Activated CD8-positive, alpha-beta T cell treated with anti-CD3 and anti-CD28 coated beads for 36 hours (primary cell): ENCODE results near the gene IL31RA. TPM values are rescaled to one million over a fixed set of nuclear protein-coding genes. Genes with fewer than 3 reads are reported as not detected.

Source experiments
- ATAC-seq: fragments of 200-7000 bp; cut with Tn5 transposase; one replicate; pipeline ENCODE4 v1.10.0; 2021; ENCODE audit warnings: mild to moderate bottlenecking, moderate library complexity
- CTCF ChIA-PET: fragments of 350-600 bp; sonication (Branson Sonifier 250); formaldehyde crosslinking; loops from one replicate; lab custom pipeline; 2021; ENCODE audit warnings: antibody characterized with exemption; lab: Charles Lee
- POLR2A ChIA-PET: fragments of 350-600 bp; sonication (Branson Sonifier 250); formaldehyde crosslinking; loops from one replicate; lab custom pipeline; 2021; ENCODE audit warnings: antibody characterized with exemption; lab: Charles Lee
- DNase-seq: peaks from one replicate; pipeline ENCODE4 v3.0.0-alpha.2; 2020
- H3K27ac Mint-ChIP-seq: one replicate; pipeline ENCODE4 v1.8.0; 2021; ENCODE audit warnings: mild to moderate bottlenecking, mixed read lengths
- H3K27me3 Mint-ChIP-seq: one replicate; pipeline ENCODE4 v1.8.0; 2021; ENCODE audit warnings: mixed read lengths
- H3K36me3 Mint-ChIP-seq: one replicate; pipeline ENCODE4 v1.8.0; 2021; ENCODE audit warnings: low read depth, mixed read lengths
- H3K4me1 Mint-ChIP-seq: one replicate; pipeline ENCODE4 v1.8.0; 2021; ENCODE audit warnings: low read depth, mixed read lengths
- H3K4me3 Mint-ChIP-seq: one replicate; pipeline ENCODE4 v1.8.0; 2021; ENCODE audit warnings: mild to moderate bottlenecking, moderate library complexity, mixed read lengths
- H3K9me3 Mint-ChIP-seq: one replicate; pipeline ENCODE4 v1.8.0; 2021; ENCODE audit warnings: mixed read lengths
- CTCF ChIP-seq: fragments of 200-600 bp; IDR thresholded peaks from one replicate; pipeline ENCODE4 v1.8.0; 2022; ENCODE audit warnings: antibody characterized with exemption, mild to moderate bottlenecking
- intact Hi-C: fragments of 100-400 bp; cut with micrococcal nuclease; formaldehyde crosslinking; loops from one replicate; pipeline ENCODE4 v1.10.0; 2022
- total RNA-seq, 2 experiments: library from RNA; stranded (reverse); gene quantifications; one replicate each; pipeline ENCODE4 v1.2.3, GENCODE V29; 2021

IL31RA gene
- total RNA-seq, 2 experiments from 2014 or later: not detected

- Mint-ChIP-seq H3K27me3 (peaks cover 12% of the 10 kb centered on the region), H3K36me3 (no peaks in the 10 kb centered on the region), H3K4me3 (no peak overlapping the region), H3K4me1 (peaks cover 31% of the 10 kb centered on the region), H3K27ac (peak overlapping the region; percentile 61), H3K9me3 (no peaks in the 10 kb centered on the region)
- no peak for TF ChIP-seq CTCF
- DNase-seq: no peak
- no peak for ATAC-seq
- CTCF ChIA-PET: interaction anchor here (1.3 to 4.2 kb wide), 2 partner anchors 11 to 33 kb away, joined by 3 to 10 read pairs; no protein-coding TSS in a partner anchor
- intact Hi-C loops: loop anchor here (10.0 kb wide), 1 partner anchor 188 kb away; the partner anchor contains the start of gene SLC38A9
- POLR2A ChIA-PET: no interaction called here
These were observed 51.5 kb downstream of the IL31RA start for GRCh38 chr5:55902696-55903095.

GRCh38 chr5:55903121-55903701, 52.1 kb downstream of the IL31RA start:
- no peak for TF ChIP-seq CTCF
- peaks cover 12% of the 10 kb centered on the region for H3K27me3 Mint-ChIP-seq
- H3K27ac Mint-ChIP-seq: peak overlapping the region; percentile 61
- POLR2A ChIA-PET: interaction anchor here (0.9 kb wide), 1 partner anchor 9 kb away, joined by 4 read pairs; no protein-coding TSS in a partner anchor
- DNase-seq (peak; percentile 93), ATAC-seq (peak; percentile 94)
- CTCF ChIA-PET: interaction anchor here (1.3 to 4.2 kb wide), 2 partner anchors 10 to 33 kb away, joined by 3 to 10 read pairs; no protein-coding TSS in a partner anchor
- H3K4me3 Mint-ChIP-seq: peak overlapping the region; percentile 15
- no peaks in the 10 kb centered on the region for H3K36me3 Mint-ChIP-seq
- peaks cover 27% of the 10 kb centered on the region for H3K4me1 Mint-ChIP-seq
- no peaks in the 10 kb centered on the region for H3K9me3 Mint-ChIP-seq
- intact Hi-C loops: loop anchor here (10.0 kb wide), 1 partner anchor 188 kb away; the partner anchor contains the start of gene SLC38A9

GRCh38 chr5:55904152-55904551, 53.0 kb downstream of the IL31RA start:
- no peak for TF ChIP-seq CTCF
- CTCF ChIA-PET: interaction anchor here (4.2 kb wide), 1 partner anchor 32 kb away, joined by 10 read pairs; no protein-coding TSS in a partner anchor

GRCh38 chr5:55905251-55905650, 54.1 kb downstream of the IL31RA start:
- no peaks in the 10 kb centered on the region for H3K9me3 Mint-ChIP-seq
- DNase-seq (no peak), ATAC-seq (no peak)
- H3K27me3 Mint-ChIP-seq: peaks cover 12% of the 10 kb centered on the region
- CTCF ChIA-PET: interaction anchor here (4.2 kb wide), 1 partner anchor 31 kb away, joined by 10 read pairs; no protein-coding TSS in a partner anchor
- POLR2A ChIA-PET: interaction anchor here (0.6 kb wide), 1 partner anchor 354 kb away, joined by 3 read pairs; no protein-coding TSS in a partner anchor
- TF ChIP-seq CTCF: no peak
- H3K36me3 Mint-ChIP-seq: no peaks in the 10 kb centered on the region
- no peak overlapping the region for H3K4me3 Mint-ChIP-seq
- no peak overlapping the region for H3K27ac Mint-ChIP-seq
- H3K4me1 Mint-ChIP-seq: peaks cover 23% of the 10 kb centered on the region
- intact Hi-C loops: loop anchor here (10.0 kb wide), 1 partner anchor 190 kb away; the partner anchor contains the start of gene SLC38A9

More at GRCh38 chr5:55904152-55904551, 53.0 kb downstream of the IL31RA start:
- Mint-ChIP-seq H3K4me1 (peaks cover 27% of the 10 kb centered on the region), H3K27me3 (peaks cover 12% of the 10 kb centered on the region), H3K36me3 (no peaks in the 10 kb centered on the region), H3K27ac (no peak overlapping the region), H3K4me3 (no peak overlapping the region), H3K9me3 (no peaks in the 10 kb centered on the region)
- ATAC-seq: no peak
- POLR2A ChIA-PET: no interaction called here
- no peak for DNase-seq
- intact Hi-C loops: loop anchor here (10.0 kb wide), 1 partner anchor 189 kb away; the partner anchor contains the start of gene SLC38A9

GRCh38 chr5:55907927-55908326, 56.8 kb downstream of the IL31RA start:
- Mint-ChIP-seq H3K9me3 (no peaks in the 10 kb centered on the region), H3K4me3 (no peak overlapping the region), H3K27me3 (peaks cover 9% of the 10 kb centered on the region), H3K4me1 (peaks cover 17% of the 10 kb centered on the region), H3K36me3 (no peaks in the 10 kb centered on the region), H3K27ac (no peak overlapping the region)
- ATAC-seq (no peak), DNase-seq (no peak)
- TF ChIP-seq CTCF: no peak
- CTCF ChIA-PET: no interaction called here
- intact Hi-C loops: loop anchor here (10.0 kb wide), 1 partner anchor 193 kb away; the partner anchor contains the start of gene SLC38A9
- POLR2A ChIA-PET: interaction anchor here (0.7 to 1.8 kb wide), 2 partner anchors 10 to 953 kb away, joined by 3 to 4 read pairs; no protein-coding TSS in a partner anchor
